Stimulated activated CD8-positive, alpha-beta memory T cell treated with anti-CD3 and anti-CD28 coated beads, Interleukin-7, amount 100 ng/mL, for 48 hours (primary cell): ENCODE results near the gene CORIN.
A peak's percentile ranks its signal among the peaks of the same experiment; 100 is the strongest.

ENCODE experiments used
- DNase-seq, 2 donors: peaks; one replicate each; pipeline ENCODE4 v3.0.0-alpha.2; 2020; ENCODE audit warnings: low read depth in 1 of 2; ENCODE audit errors: extremely low read depth in 1 of 2

Gene CORIN

DNA sequence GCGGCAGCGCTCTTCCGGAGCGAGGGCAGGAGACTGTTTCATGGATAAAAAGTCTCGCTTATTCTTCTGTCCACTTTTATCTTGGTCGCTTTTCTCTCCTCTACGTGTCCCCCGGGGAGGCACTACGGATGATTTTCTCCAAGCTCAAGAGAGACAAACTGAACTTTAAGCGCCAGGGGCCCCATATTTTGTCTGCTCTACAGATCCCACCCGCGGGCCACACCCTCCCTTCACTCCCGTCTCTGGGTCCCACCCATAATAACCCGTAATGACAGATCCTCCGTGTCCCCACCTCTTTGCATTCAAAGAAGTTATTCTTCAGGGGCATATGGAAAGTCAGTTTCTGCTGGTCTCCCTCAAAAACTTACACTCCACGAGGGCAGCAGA lies at the start of gene CORIN:
TSS of gene CORIN (minus strand) at position 160 of the 387 bp plus-strand sequence. CDS start at position 42, 118 bp downstream.
- DNase-seq = no peak

- no peak for DNase-seq
Measured at GRCh38 chr4:47882228-47882627, 44.4 kb upstream of the CORIN start.

DNA sequence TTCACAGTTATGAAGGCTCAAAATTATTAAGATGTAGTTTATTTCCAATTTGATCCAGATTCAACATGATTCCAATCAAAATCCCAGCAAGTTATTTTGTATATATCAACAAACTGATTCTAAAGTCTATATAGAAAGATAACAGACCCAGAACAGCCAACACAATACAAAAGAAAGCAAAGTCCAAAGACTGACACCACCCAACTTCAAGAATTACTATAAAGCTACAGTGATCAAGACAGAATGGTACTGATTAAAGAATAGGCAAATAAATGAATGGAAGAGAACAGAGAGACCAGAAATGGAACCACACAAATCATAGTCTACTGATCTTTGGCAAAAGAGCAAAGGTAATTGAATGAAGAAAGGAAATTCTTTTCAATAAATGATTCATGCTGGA lies 41.6 kb upstream of the CORIN start:
- no peak for DNase-seq

DNA sequence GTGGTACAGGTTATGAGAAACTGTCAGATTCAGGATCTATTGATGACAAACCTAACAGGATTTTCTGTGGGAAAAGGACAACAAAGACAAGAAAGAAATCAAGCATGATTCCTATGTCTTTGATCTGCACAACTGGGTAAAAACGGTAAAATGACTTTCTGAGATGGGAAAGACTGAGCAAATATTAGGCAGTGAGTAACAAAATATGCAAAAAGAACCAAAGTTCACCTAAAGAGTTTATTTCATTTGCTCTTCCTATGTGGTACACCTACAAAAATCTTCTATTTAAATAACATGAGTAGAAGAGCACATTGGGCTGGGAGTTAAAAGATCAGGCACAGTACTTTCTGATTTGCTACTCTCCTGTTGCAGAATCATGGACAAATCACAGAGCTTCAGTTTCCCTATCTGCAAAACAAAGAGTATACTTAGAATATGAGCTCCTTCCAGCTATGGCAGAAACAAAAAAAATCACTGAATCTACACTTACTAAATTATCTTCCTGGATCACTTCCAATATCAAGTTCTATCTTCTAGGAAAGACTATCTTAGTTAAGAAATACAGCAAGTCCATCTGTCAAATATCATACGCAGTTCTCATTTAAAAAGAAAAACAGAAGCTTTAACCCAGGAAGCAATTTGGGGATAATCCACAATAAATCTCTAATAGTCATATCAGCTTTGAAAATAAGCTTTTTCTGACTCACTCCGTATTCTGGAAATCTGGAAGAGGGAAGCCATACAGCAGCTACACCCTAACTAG lies 39.1 kb upstream of the CORIN start:
- no peak for DNase-seq

DNA sequence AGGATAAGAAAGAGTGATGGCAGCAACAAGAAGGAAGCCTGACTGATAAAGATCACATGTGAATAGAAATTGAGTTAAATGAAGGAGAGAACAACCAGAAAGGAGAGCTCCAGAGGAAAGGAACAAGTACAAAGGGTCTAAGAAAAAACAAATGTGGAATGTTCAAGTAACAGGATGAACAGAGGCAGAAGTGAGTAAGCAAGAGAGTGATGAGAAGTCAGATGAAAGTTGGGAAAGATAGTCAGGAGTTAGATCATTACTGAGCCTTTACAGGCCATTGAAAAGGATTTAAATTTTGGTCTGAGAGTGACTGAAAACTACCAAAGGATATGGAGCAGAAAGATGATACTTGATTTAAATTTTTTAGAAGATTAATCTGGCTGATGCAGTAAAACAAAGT lies 38.4 kb upstream of the CORIN start:
- no peak for DNase-seq

GRCh38 chr4:47873877-47874541 lies 36.1 kb upstream of the CORIN start:
- no peak for DNase-seq

DNA sequence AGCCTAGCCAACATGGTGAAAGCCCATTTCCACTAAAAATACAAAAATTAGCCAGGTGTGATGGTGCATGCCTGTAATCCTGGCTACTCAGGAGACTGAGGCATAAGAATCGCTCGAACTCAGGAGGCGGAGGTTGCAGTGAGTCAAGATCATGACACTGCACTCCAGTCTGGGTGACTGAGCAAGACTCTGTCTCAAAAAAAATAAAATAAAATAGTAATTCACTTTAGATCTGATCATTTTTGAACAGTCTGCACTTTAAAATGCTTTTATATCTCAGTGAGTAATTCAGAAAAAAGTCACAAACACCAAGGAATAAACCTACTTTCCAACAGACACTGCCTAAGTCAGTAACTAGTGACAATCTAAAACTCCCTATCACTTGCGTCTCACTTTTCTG lies 25.6 kb upstream of the CORIN start:
- DNase-seq = no peak

DNA sequence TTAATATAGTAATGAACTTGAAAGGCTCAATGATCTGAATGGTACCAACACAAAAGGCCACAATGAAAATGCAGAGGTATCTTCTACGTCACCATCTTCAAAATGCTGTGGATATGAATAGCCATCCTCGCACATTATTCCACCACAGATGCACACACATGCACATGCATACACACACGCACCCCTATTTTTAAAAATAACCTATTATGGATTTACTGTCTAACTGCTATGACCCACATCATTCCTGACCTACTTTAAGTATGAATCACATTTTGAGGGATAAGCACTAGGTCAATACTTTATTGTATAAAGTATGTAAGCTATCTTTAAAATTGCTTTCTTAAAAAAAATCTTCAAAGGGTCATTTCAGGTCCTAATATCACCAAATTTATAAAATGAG lies 24.4 kb upstream of the CORIN start:
- no peak for DNase-seq

DNA sequence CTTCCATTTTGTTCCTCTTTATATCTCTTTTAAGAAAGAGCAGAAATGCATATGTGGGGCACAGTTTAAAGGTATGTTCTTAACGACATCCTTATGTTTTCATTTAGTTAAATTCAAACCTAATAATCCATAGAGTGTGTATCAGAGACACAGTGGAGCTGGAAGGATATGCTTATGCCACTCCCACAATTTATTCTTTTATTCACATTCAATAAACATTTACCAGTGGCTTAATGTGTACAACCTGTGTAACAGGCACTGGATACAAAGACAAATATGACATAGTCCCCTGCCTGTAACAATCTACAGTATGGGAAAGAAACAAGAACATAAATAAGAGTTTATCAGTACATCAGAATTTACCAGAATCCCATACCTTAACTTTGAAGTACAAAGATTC lies 22.4 kb upstream of the CORIN start:
- no peak for DNase-seq

GRCh38 chr4:47858006-47858405 lies 20.1 kb upstream of the CORIN start:
- no peak for DNase-seq

GRCh38 chr4:47856713-47857112 lies 18.8 kb upstream of the CORIN start:
- DNase-seq = no peak

- DNase-seq = no peak
Measured at GRCh38 chr4:47855350-47855749, 17.5 kb upstream of the CORIN start.

- no peak for DNase-seq
Measured at GRCh38 chr4:47852136-47852535, 14.3 kb upstream of the CORIN start.

DNA sequence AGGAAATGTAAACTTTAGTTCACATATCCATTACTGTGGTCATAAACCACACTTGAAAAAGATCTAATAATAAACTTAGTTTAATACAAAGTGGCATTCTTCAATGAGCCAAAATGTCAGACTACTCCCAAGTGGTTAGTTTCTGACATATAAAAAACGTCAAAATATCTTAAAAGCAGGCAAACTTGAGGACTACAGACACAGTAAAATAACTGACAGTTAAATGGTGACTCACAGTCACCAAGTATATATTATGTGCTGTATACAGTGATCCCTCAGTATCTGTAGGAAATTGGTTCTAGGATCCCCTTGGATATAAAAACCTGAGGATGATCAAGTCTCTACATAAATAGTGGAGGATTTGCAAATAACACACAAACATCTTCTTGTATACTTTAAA lies 11.6 kb upstream of the CORIN start:
- DNase-seq = no peak

GRCh38 chr4:47848041-47848440 lies 10.2 kb upstream of the CORIN start:
- no peak for DNase-seq

- DNase-seq = no peak
Measured at GRCh38 chr4:47842985-47843384, 5.1 kb upstream of the CORIN start.

DNA sequence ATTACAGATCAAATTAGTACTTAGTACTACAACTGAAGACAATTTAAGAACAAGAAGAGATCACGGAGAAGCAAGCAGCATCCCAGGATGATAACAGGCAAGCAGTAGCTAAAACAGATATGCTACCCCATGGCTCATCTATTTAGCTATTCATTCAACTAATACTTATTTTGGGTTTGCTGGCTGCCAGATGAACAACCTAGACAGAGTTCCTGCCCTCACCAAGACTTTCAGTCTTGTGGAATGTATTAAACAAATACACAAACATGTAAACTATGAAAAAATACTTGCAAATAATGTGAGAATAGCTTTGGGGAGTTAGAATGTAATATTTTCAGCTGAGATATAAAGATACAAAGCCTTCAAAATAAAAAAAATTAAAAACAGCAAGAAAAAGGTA lies 2.4 kb upstream of the CORIN start:
- no peak for DNase-seq

- DNase-seq = peak in 1 of 2 donors; percentile 63
Measured at GRCh38 chr4:47839259-47839658, 1.4 kb upstream of the CORIN start.

DNA sequence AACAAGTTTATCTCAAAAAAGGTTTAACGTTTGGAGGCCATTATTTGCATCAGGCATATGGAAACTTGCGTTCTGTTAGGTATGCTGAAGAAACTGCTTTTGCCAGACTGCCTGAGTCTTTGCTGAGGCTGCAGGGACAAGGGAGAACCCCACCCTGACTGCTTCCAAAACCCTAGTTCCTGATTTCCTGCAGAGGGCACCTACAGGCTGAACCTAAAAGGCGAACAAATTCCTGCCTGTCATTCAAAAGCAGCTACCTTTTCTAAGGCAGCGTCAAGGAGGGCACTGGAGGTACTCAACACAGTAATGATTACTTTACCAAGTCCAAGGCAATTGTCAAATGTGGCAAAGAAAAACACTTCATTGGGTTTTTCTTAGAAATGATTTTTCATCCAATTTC lies 578 bp upstream of the CORIN start:
- no peak for DNase-seq

GRCh38 chr4:47837094-47837907 lies 566 bp downstream of the CORIN start:
- DNase-seq = no peak

GRCh38 chr4:47836641-47837093 lies 1.2 kb downstream of the CORIN start:
- peak; percentile 33 to 49 for DNase-seq

GRCh38 chr4:47835494-47835893 lies 2.4 kb downstream of the CORIN start:
- no peak for DNase-seq
